Measurements from ENCODE around the gene INSR.

INSR gene

GRCh38 chr19:7122701-7123100, 171.5 kb downstream of the INSR start:
- TF ChIP-seq ZFX (IDR thresholded peaks at IDR 0.05; ENCODE audit: borderline replicate concordance) (no peak), CTCF (IDR thresholded peaks at IDR 0.05) (no peak)
- H3K27ac ChIP-seq = no peak overlapping the region

GRCh38 chr19:7120499-7120898, 173.7 kb downstream of the INSR start:
- no peak overlapping the region for H3K27ac ChIP-seq
- TF ChIP-seq ZFX (IDR thresholded peaks at IDR 0.05; ENCODE audit: borderline replicate concordance) = no peak
- TF ChIP-seq CTCF (IDR thresholded peaks at IDR 0.05) = no peak

- no peak overlapping the region for H3K27ac ChIP-seq
- no peak for TF ChIP-seq ZFX (IDR thresholded peaks at IDR 0.05; ENCODE audit: borderline replicate concordance)
- no peak for TF ChIP-seq CTCF (IDR thresholded peaks at IDR 0.05)
Observed at GRCh38 chr19:7119582-7119981, 174.6 kb downstream of the INSR start.

- no peak overlapping the region for H3K27ac ChIP-seq
- TF ChIP-seq ZFX (IDR thresholded peaks at IDR 0.05; ENCODE audit: borderline replicate concordance) = no peak
Observed at GRCh38 chr19:7117248-7117647, 177.0 kb downstream of the INSR start.

- no peak for TF ChIP-seq ZFX (IDR thresholded peaks at IDR 0.05; ENCODE audit: borderline replicate concordance)
- no peak for TF ChIP-seq CTCF (IDR thresholded peaks at IDR 0.05)
- H3K27ac ChIP-seq = no peak overlapping the region
Observed at GRCh38 chr19:7115721-7116120, 178.5 kb downstream of the INSR start.

GRCh38 chr19:7113233-7113632, 181.0 kb downstream of the INSR start:
- no peak overlapping the region for H3K27ac ChIP-seq
- TF ChIP-seq CTCF (IDR thresholded peaks at IDR 0.05) (no peak), ZFX (IDR thresholded peaks at IDR 0.05; ENCODE audit: borderline replicate concordance) (no peak)

GRCh38 chr19:7112675-7113074, 181.5 kb downstream of the INSR start:
- TF ChIP-seq ZFX (IDR thresholded peaks at IDR 0.05; ENCODE audit: borderline replicate concordance) (no peak), CTCF (IDR thresholded peaks at IDR 0.05) (no peak)
- H3K27ac ChIP-seq = no peak overlapping the region

GRCh38 chr19:7109678-7110289, 184.4 kb downstream of the INSR start:
- H3K27ac ChIP-seq = no peak overlapping the region
- no peak for TF ChIP-seq CTCF (IDR thresholded peaks at IDR 0.05)
- no peak for TF ChIP-seq ZFX (IDR thresholded peaks at IDR 0.05; ENCODE audit: borderline replicate concordance)
